K562 (cell line): ENCODE results near the gene CEP170. TPM values are rescaled to one million over a fixed set of nuclear protein-coding genes. Genes with fewer than 3 reads are reported as not detected.

Experiments
- ATAC-seq: fragments of 200-7000 bp; cut with Tn5 transposase; 3 replicates; pipeline ENCODE4 v1.9.1; 2020; ENCODE audit warnings: moderate library complexity
- BruUV-seq: library from RNA; stranded (reverse); fragments of 400-500 nt; replicated peaks from 2 replicates; lab custom pipeline; 2021; lab: Mats Ljungman, UMichigan
- CTCF ChIA-PET: fragments of 300-600 bp; formaldehyde crosslinking; extraction: SDS; loops from one replicate; lab custom pipeline; 2021; ENCODE audit warnings: low intra/inter-chr PET ratio; lab: Yijun Ruan, JAX
- POLR2A ChIA-PET: fragments of 300-600, 350-650 bp; sonication (Branson Sonifier 250); formaldehyde crosslinking; extraction: SDS; loops from one replicate; lab custom pipeline; 2021; ENCODE audit warnings: antibody characterized with exemption, inconsistent platforms; lab: Yijun Ruan, JAX
- DNase-seq, 4 experiments: peaks; one replicate each; pipeline versions ENCODE4 v3.0.0 to v3.0.0-alpha.2; 2011 to 2018; ENCODE audit warnings: low spot score in 3 of 4, mixed read lengths in 3 of 4; ENCODE audit errors: extremely low read depth in 1 of 4
- FAIRE-seq: peaks from 2 replicates; lab custom pipeline; 2011; peaks lifted over from hg19 to GRCh38; lab: Jason Lieb, UNC
- H2AFZ ChIP-seq: 2 replicates; pipeline ENCODE4 v1.6.0; 2011; ENCODE audit warnings: low read depth, low read length, control low read depth, inconsistent platforms
- H3K27ac ChIP-seq: fragments of 200-600 bp; 3 replicates; pipeline ENCODE4 v1.8.0; 2011; ENCODE audit warnings: low read depth, mild to moderate bottlenecking, control low read depth, inconsistent platforms, low read length, moderate library complexity, mixed read lengths; ENCODE audit errors: extremely low read depth
- H3K27me3 ChIP-seq, 2 experiments: fragments of 300-600 bp in 1 of 2; 2 replicates in 1 of 2; 3 replicates in 1 of 2; pipeline versions ENCODE4 v1.6.0 to v1.8.0; 2011; ENCODE audit warnings: inconsistent platforms in 2 of 2, low read length in 2 of 2, mild to moderate bottlenecking in 1 of 2, mixed read lengths in 1 of 2, moderate library complexity in 1 of 2; ENCODE audit not compliant: control insufficient read depth in 2 of 2, insufficient read depth in 2 of 2
- H3K36me3 ChIP-seq: fragments of 300-600 bp; 3 replicates; pipeline ENCODE4 v1.8.0; 2011; ENCODE audit warnings: mild to moderate bottlenecking, low read length, inconsistent platforms; ENCODE audit not compliant: control insufficient read depth, insufficient read depth
- H3K4me1 ChIP-seq, 2 experiments: fragments of 200-600 bp in 1 of 2; replicated peaks in 1 of 2; 2 replicates in 1 of 2; 3 replicates in 1 of 2; pipeline versions ENCODE4 v1.5.1 to v1.8.0; 2011; ENCODE audit warnings: inconsistent platforms in 2 of 2, low read length in 2 of 2, mild to moderate bottlenecking in 1 of 2, mixed read lengths in 1 of 2, moderate library complexity in 1 of 2; ENCODE audit not compliant: control insufficient read depth in 2 of 2, insufficient read depth in 2 of 2
- H3K4me2 ChIP-seq: 2 replicates; pipeline ENCODE4 v1.6.1; 2011; ENCODE audit warnings: low read length, control low read depth, inconsistent platforms, mixed read lengths; ENCODE audit not compliant: insufficient read depth
- H3K4me3 ChIP-seq: fragments of 200-600 bp; sonication (generic), shearing (Covaris generic); 2 replicates; pipeline ENCODE4 v1.5.1; 2016; ENCODE audit warnings: control low read depth, inconsistent platforms
- H3K79me2 ChIP-seq: fragments of 200-600 bp; 3 replicates; pipeline ENCODE4 v1.8.0; 2011; ENCODE audit warnings: low read length, inconsistent platforms; ENCODE audit not compliant: control insufficient read depth, insufficient read depth
- H3K9ac ChIP-seq, 2 experiments: 2 replicates each; pipeline versions ENCODE4 v1.6.0 to v1.6.1; 2011; ENCODE audit warnings: low read depth in 2 of 2, low read length in 2 of 2, control low read depth in 1 of 2, inconsistent platforms in 1 of 2, mild to moderate bottlenecking in 1 of 2, mixed read lengths in 1 of 2; ENCODE audit not compliant: insufficient read depth in 1 of 2
- H3K9me1 ChIP-seq: one replicate; pipeline ENCODE4 v1.6.0; 2011; ENCODE audit warnings: inconsistent platforms, mild to moderate bottlenecking, low read length, moderate library complexity; ENCODE audit not compliant: control insufficient read depth, insufficient read depth
- H3K9me3 ChIP-seq: replicated peaks from 2 replicates; pipeline ENCODE4 v1.5.1; 2011; ENCODE audit warnings: low read depth, low read length, inconsistent platforms; ENCODE audit not compliant: control insufficient read depth, insufficient read depth
- H4K20me1 ChIP-seq: replicated peaks from 2 replicates; pipeline ENCODE4 v1.6.1; 2011; ENCODE audit warnings: low read length, inconsistent platforms, mixed read lengths; ENCODE audit not compliant: control insufficient read depth, insufficient read depth
- CHD7 ChIP-seq: fragments of 200-600 bp; sonication (generic); IDR thresholded peaks from one replicate; pipeline ENCODE4 v1.6.1; 2012; ENCODE audit warnings: mild to moderate bottlenecking, low read depth, low read length, inconsistent platforms
- ESRRB ChIP-seq: fragments of 250-450 bp; sonication (Bioruptor Pico); IDR thresholded peaks from 2 replicates; pipeline ENCODE4 v1.5.0; 2020; ENCODE audit warnings: mild to moderate bottlenecking, moderate library complexity, borderline replicate concordance
- EZH2 ChIP-seq: IDR thresholded peaks from 2 replicates; pipeline ENCODE4 v1.6.1; 2012; ENCODE audit warnings: low read depth, mild to moderate bottlenecking, inconsistent platforms, low read length, borderline replicate concordance
- MNT ChIP-seq, 2 experiments: fragments of 450-650 bp; conservative IDR thresholded peaks; 2 replicates each; pipeline ENCODE4 v1.6.1; 2017; ENCODE audit warnings: mild to moderate bottlenecking in 2 of 2, moderate library complexity in 2 of 2
- POLR2A ChIP-seq: fragments of 450-650 bp; conservative IDR thresholded peaks from 2 replicates; pipeline ENCODE4 v1.6.1; 2016
- SETDB1 ChIP-seq: IDR thresholded peaks from one replicate; pipeline ENCODE4 v1.6.1; 2012; ENCODE audit warnings: low read length, control low read depth, inconsistent platforms
- SPI1 ChIP-seq: IDR thresholded peaks from 2 replicates; pipeline ENCODE4 v1.6.1; 2011; ENCODE audit warnings: low read depth, low read length, control low read depth, borderline replicate concordance
- SRSF7 ChIP-seq: fragments of 200-400 bp; formaldehyde crosslinking; optimal IDR thresholded peaks from 2 replicates; pipeline ENCODE3; 2017; ENCODE audit warnings: mild to moderate bottlenecking, low read depth, low read length
- TCF15 ChIP-seq: fragments of 250-450 bp; sonication (Bioruptor Pico); IDR thresholded peaks from 2 replicates; pipeline ENCODE4 v1.8.0; 2022; ENCODE audit warnings: moderate library complexity, mild to moderate bottlenecking, inconsistent platforms
- THRAP3 ChIP-seq: fragments of 450-650 bp; IDR thresholded peaks from 2 replicates; pipeline ENCODE4 v1.6.1; 2016; ENCODE audit warnings: mild to moderate bottlenecking, inconsistent platforms, borderline replicate concordance
- ZNF785 ChIP-seq: fragments of 250-450 bp; sonication (Bioruptor Pico); IDR thresholded peaks from 2 replicates; pipeline ENCODE4 v1.4.0; 2020; ENCODE audit warnings: mild to moderate bottlenecking
- in situ Hi-C: fragments of 300-500 bp; cut with MboI; formaldehyde crosslinking; loops from 4 replicates; pipeline ENCODE4 v1.15.0; 2018; ENCODE audit warnings: inconsistent platforms, mixed read lengths
- intact Hi-C: fragments of 100-400 bp; cut with micrococcal nuclease; formaldehyde crosslinking; loops from 2 replicates; pipeline ENCODE4 v1.14.2; 2022
- polyA plus RNA-seq, 8 experiments: library from polyadenylated mRNA; depleted of rRNA in 4 of 8; stranded (reverse) in 5 of 8; unstranded in 3 of 8; fragments of >200 nt; fragmentation: Nextera tagmentation in 2 of 8; fragmentation: Illumina TruSeq in 1 of 8; extraction: Ambion mirVana in 2 of 8; extraction: Trizol in 1 of 8; gene quantifications; 2 replicates each; pipeline versions ENCODE4 v1.2.1 to v1.2.3, GENCODE V29; 2011 to 2014; ENCODE audit warnings: inconsistent platforms in 1 of 8, missing spikeins in 1 of 8
- total RNA-seq, 7 experiments: library from RNA; depleted of rRNA in 6 of 7; stranded (reverse); fragments of >200 nt in 6 of 7; fragmentation: Illumina TruSeq in 2 of 7; extraction: Trizol in 2 of 7; gene quantifications; 2 replicates each; pipeline versions ENCODE4 v1.2.1 to v1.2.3, GENCODE V29; 2011 to 2021; ENCODE audit warnings: low replicate concordance in 1 of 7

Gene CEP170
- total and polyA plus RNA-seq, 9 of the 15 experiments (the other 6 are each of a cell fraction or from before 2014, with no cell fraction given): 22.6 to 110 (median 68.5) TPM

DNA sequence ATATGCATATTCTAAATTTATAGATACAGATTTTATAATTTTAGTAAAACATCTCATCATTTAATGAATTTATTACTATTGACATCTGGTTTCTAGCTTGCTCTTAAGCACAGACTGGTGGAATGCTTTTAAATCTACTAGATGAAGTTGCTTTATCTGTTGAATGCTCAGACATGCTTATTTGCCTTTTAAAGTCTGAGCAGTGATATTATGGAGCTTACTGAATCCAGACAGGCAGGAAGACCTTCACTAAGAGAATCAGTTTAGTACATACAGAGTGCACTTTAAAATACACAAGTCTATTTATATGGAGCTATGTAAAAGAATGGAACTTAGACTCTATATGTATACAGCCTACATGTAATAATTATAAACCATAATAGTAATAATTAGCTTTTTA lies 17.3 kb upstream of the CEP170 start:
- in situ Hi-C loops: no loop called here
- CTCF ChIA-PET: no interaction called here
- Histone ChIP-seq H3K9ac (no peak overlapping the region), H3K36me3 (peaks cover 33% of the 10 kb centered on the region; the same call in 2 of the 3 replicates), H3K4me3 (no peak overlapping the region), H3K27me3 (no peaks in the 10 kb centered on the region), H3K79me2 (peaks cover 14% of the 10 kb centered on the region; the same call in 2 of the 3 replicates), H3K27ac (no peak overlapping the region), H4K20me1 (no peaks in the 10 kb centered on the region), H3K9me3 (no peaks in the 10 kb centered on the region), H3K9me1 (no peaks in the 10 kb centered on the region), H3K4me2 (no peak overlapping the region), H2AFZ (no peak overlapping the region), H3K4me1 (peaks cover 16 to 33% of the 10 kb centered on the region in 2 experiments)
- POLR2A ChIA-PET: interaction anchor here (1.1 to 2.2 kb wide), 2 partner anchors 14 to 17 kb away, joined by 3 to 7 read pairs; partner anchors contain the start of genes CEP170 and SDCCAG8
- ATAC-seq (no peak), FAIRE-seq (no peak), DNase-seq (no peak)
- no TSS peak for BruUV-seq
- intact Hi-C loops: no loop called here
- no peak for TF ChIP-seq POLR2A
- no peak for TF ChIP-seq MNT (conservative IDR thresholded peaks at IDR 0.05)
- TF ChIP-seq ZNF785: no peak
- no peak for TF ChIP-seq TCF15 (CRISPR knock-in tag)
- no peak for TF ChIP-seq ESRRB (CRISPR knock-in tag)
- TF ChIP-seq SETDB1: no peak
- no peak for TF ChIP-seq CHD7
- no peak for TF ChIP-seq THRAP3
- TF ChIP-seq SRSF7: no peak
- no peak for TF ChIP-seq SPI1
- TF ChIP-seq EZH2: no peak
